Epithelial cell of esophagus (primary cell): ENCODE data around the gene CELA2B.

Experiments
- DNase-seq: peaks from one replicate; pipeline ENCODE4 v3.0.0; 2010; ENCODE audit warnings: low read depth
- H3K4me3 ChIP-seq: 2 replicates; pipeline ENCODE4 v1.5.1; 2011; ENCODE audit warnings: mild to moderate bottlenecking, low read length, control low read depth
- CTCF ChIP-seq: IDR thresholded peaks from 2 replicates; pipeline ENCODE4 v1.5.1; 2011; ENCODE audit warnings: low read depth, mild to moderate bottlenecking, low read length, control low read depth, inconsistent platforms; ENCODE audit not compliant: insufficient read depth; ENCODE audit errors: missing control alignments

Gene CELA2B

GRCh38 chr1:15522551-15522950 is 46.6 kb downstream of the CELA2B start:
- H3K4me3 ChIP-seq: no peak overlapping the region
- no peak for DNase-seq
- no peak for TF ChIP-seq CTCF

- no peak for DNase-seq
- peak overlapping the region; percentile 54 for H3K4me3 ChIP-seq
- no peak for TF ChIP-seq CTCF
Measured at GRCh38 chr1:15523104-15524020, 47.5 kb downstream of the CELA2B start.

- no peak for DNase-seq
- no peak for TF ChIP-seq CTCF
- peak within 1 kb of the TSS; percentile 79 for H3K4me3 ChIP-seq
Measured at GRCh38 chr1:15524021-15524282, 48.0 kb downstream of the CELA2B start, which contains the start of gene CASP9. TSS of gene CASP9 (minus strand) at chr1:15524215. CDS start at chr1:15524200, 15 bp downstream.

GRCh38 chr1:15524283-15525049 is 48.6 kb downstream of the CELA2B start:
- H3K4me3 ChIP-seq: peak overlapping the region; percentile 55
- TF ChIP-seq CTCF: no peak
- DNase-seq: peak; percentile 99

- TF ChIP-seq CTCF: no peak
- DNase-seq: peak; percentile 6
- peak overlapping the region; percentile 79 for H3K4me3 ChIP-seq
Measured at GRCh38 chr1:15525050-15526020, 49.4 kb downstream of the CELA2B start.

- DNase-seq: no peak
- H3K4me3 ChIP-seq: peak overlapping the region; percentile 79
- no peak for TF ChIP-seq CTCF
Measured at GRCh38 chr1:15526021-15526489, 50.2 kb downstream of the CELA2B start.
